ENCODE measurements around the gene GASK1A.

DNA sequence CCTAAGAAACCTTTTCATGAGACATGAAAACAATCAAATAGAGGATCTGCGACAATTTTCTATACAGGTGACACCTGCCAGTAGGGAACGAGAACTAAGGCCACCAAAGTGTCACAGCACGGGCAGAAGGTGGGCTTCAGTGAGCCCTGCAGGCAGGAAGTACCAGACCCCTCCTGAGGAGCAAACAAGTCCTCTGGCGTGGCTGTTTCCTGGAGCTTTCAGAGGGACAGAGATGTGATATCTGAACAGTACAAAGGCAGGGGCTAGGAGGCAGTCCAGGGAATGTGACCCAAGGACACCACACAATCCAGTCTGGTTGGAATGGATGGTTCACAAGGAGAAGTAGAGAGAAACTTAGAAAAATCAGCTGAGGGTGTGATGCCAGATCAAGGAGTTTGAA lies 110.0 kb downstream of the GASK1A start:
- TF ChIP-seq, protein P1, sequence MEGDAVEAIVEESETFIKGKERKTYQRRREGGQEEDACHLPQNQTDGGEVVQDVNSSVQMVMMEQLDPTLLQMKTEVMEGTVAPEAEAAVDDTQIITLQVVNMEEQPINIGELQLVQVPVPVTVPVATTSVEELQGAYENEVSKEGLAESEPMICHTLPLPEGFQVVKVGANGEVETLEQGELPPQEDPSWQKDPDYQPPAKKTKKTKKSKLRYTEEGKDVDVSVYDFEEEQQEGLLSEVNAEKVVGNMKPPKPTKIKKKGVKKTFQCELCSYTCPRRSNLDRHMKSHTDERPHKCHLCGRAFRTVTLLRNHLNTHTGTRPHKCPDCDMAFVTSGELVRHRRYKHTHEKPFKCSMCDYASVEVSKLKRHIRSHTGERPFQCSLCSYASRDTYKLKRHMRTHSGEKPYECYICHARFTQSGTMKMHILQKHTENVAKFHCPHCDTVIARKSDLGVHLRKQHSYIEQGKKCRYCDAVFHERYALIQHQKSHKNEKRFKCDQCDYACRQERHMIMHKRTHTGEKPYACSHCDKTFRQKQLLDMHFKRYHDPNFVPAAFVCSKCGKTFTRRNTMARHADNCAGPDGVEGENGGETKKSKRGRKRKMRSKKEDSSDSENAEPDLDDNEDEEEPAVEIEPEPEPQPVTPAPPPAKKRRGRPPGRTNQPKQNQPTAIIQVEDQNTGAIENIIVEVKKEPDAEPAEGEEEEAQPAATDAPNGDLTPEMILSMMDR (IDR thresholded peaks at IDR 0.05; ENCODE audit: low read depth, low read length) = no peak
- TF ChIP-seq EZH2phosphoT487 (IDR thresholded peaks at IDR 0.05; ENCODE audit: low read depth) = no peak

Data from OCI-LY3 (cell line).